SU-DHL-6 (cell line): ENCODE measurements around the gene EPHA4.

ENCODE experiments used
- H2AFZ ChIP-seq: fragments of 200-600 bp; sonication (generic); 2 replicates; pipeline ENCODE4 v1.6.1; 2014; ENCODE audit warnings: low read depth, mild to moderate bottlenecking, moderate library complexity, mixed read lengths, antibody characterized with exemption, low read length; ENCODE audit not compliant: severe bottlenecking
- H3F3A ChIP-seq: fragments of 200-600 bp; shearing (Covaris generic); 2 replicates; pipeline ENCODE4 v1.6.0; 2016; ENCODE audit warnings: antibody characterized with exemption, mild to moderate bottlenecking; ENCODE audit not compliant: insufficient read depth
- H3K27ac ChIP-seq: fragments of 200-600 bp; sonication (generic); 2 replicates; pipeline ENCODE4 v1.5.1; 2016; ENCODE audit warnings: low read depth, mild to moderate bottlenecking, low read length, moderate library complexity, mixed read lengths
- H3K27me3 ChIP-seq: fragments of 200-600 bp; sonication (generic), shearing (Covaris generic); 2 replicates; pipeline ENCODE4 v1.6.0; 2014; ENCODE audit warnings: mild to moderate bottlenecking, low read length
- H3K36me3 ChIP-seq: fragments of 200-600 bp; sonication (generic); 2 replicates; pipeline ENCODE4 v1.6.1; 2014; ENCODE audit warnings: mild to moderate bottlenecking, low read length, mixed read lengths
- H3K4me2 ChIP-seq: fragments of 300-600, 200-600 bp; shearing (Covaris generic), sonication (generic); 2 replicates; pipeline ENCODE4 v1.6.0; 2014; ENCODE audit warnings: low read length, low read depth, mild to moderate bottlenecking; ENCODE audit not compliant: poor library complexity, severe bottlenecking
- H3K4me3 ChIP-seq: fragments of 200-600 bp; sonication (generic); 2 replicates; pipeline ENCODE4 v1.5.1; 2014; ENCODE audit warnings: antibody characterized with exemption, low read length, mild to moderate bottlenecking, mixed read lengths; ENCODE audit not compliant: insufficient read depth, poor library complexity, severe bottlenecking
- H3K79me2 ChIP-seq: fragments of 200-600 bp; sonication (generic); 2 replicates; pipeline ENCODE4 v1.6.1; 2014; ENCODE audit warnings: mild to moderate bottlenecking, low read length, moderate library complexity; ENCODE audit not compliant: insufficient read depth
- H3K9ac ChIP-seq: fragments of 200-600 bp; sonication (generic); 2 replicates; pipeline ENCODE4 v1.7.0; 2014; ENCODE audit warnings: mild to moderate bottlenecking, low read length
- H3K9me2 ChIP-seq: fragments of 200-600 bp; sonication (generic); replicated peaks from 2 replicates; pipeline ENCODE4 v1.6.1; 2014; ENCODE audit warnings: low read length; ENCODE audit not compliant: insufficient read depth
- H3K9me3 ChIP-seq: fragments of 200-600 bp; sonication (generic); 2 replicates; pipeline ENCODE4 v1.6.1; 2014; ENCODE audit warnings: low read length, mixed read lengths; ENCODE audit not compliant: insufficient read depth
- H4K20me1 ChIP-seq: fragments of 200-600 bp; sonication (generic); 2 replicates; pipeline ENCODE4 v1.6.1; 2014; ENCODE audit warnings: low read depth, mild to moderate bottlenecking, antibody characterized with exemption, low read length, moderate library complexity, mixed read lengths
- EZH2phosphoT487 ChIP-seq: fragments of 200-600 bp; sonication (generic), shearing (Covaris generic); conservative IDR thresholded peaks from 2 replicates; pipeline ENCODE4 v1.6.1; 2018; ENCODE audit warnings: mild to moderate bottlenecking, antibody characterized with exemption, low read length, moderate library complexity, mixed read lengths
- TF ChIP-seq, protein P1 (sequence below): fragments of 200-600 bp; sonication (generic); IDR thresholded peaks from one replicate; pipeline ENCODE4 v1.5.1; 2017; ENCODE audit warnings: antibody characterized with exemption, mild to moderate bottlenecking, low read length, moderate library complexity; ENCODE audit not compliant: insufficient read depth, poor library complexity, severe bottlenecking

The EPHA4 gene

GRCh38 chr2:221381928-221382488 is 190.1 kb downstream of the EPHA4 start:
- Histone ChIP-seq H3K4me3 (no peak overlapping the region), H3K36me3 (no peaks in the 10 kb centered on the region), H3K27me3 (no peaks in the 10 kb centered on the region), H3K9ac (no peak overlapping the region), H3K27ac (no peak overlapping the region), H4K20me1 (no peaks in the 10 kb centered on the region), H3K9me3 (no peaks in the 10 kb centered on the region), H3K4me2 (no peak overlapping the region), H3K79me2 (no peaks in the 10 kb centered on the region), H3F3A (no peaks in the 10 kb centered on the region), H2AFZ (no peak overlapping the region), H3K9me2 (no peaks in the 10 kb centered on the region)
- TF ChIP-seq, protein P1, sequence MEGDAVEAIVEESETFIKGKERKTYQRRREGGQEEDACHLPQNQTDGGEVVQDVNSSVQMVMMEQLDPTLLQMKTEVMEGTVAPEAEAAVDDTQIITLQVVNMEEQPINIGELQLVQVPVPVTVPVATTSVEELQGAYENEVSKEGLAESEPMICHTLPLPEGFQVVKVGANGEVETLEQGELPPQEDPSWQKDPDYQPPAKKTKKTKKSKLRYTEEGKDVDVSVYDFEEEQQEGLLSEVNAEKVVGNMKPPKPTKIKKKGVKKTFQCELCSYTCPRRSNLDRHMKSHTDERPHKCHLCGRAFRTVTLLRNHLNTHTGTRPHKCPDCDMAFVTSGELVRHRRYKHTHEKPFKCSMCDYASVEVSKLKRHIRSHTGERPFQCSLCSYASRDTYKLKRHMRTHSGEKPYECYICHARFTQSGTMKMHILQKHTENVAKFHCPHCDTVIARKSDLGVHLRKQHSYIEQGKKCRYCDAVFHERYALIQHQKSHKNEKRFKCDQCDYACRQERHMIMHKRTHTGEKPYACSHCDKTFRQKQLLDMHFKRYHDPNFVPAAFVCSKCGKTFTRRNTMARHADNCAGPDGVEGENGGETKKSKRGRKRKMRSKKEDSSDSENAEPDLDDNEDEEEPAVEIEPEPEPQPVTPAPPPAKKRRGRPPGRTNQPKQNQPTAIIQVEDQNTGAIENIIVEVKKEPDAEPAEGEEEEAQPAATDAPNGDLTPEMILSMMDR: no peak
- TF ChIP-seq EZH2phosphoT487: no peak

GRCh38 chr2:221380686-221381085 is 191.4 kb downstream of the EPHA4 start:
- no peak for TF ChIP-seq EZH2phosphoT487
- TF ChIP-seq, protein P1: no peak
- Histone ChIP-seq H3K4me3 (no peak overlapping the region), H2AFZ (no peak overlapping the region), H3K36me3 (no peaks in the 10 kb centered on the region), H3K9me2 (no peaks in the 10 kb centered on the region), H3K27me3 (no peaks in the 10 kb centered on the region), H3K79me2 (no peaks in the 10 kb centered on the region), H3K4me2 (no peak overlapping the region), H3K9ac (no peak overlapping the region), H3F3A (no peaks in the 10 kb centered on the region), H3K27ac (no peak overlapping the region), H4K20me1 (no peaks in the 10 kb centered on the region), H3K9me3 (no peaks in the 10 kb centered on the region)

GRCh38 chr2:221380062-221380461 is 192.0 kb downstream of the EPHA4 start:
- H3K27ac ChIP-seq: no peak overlapping the region
- no peaks in the 10 kb centered on the region for H3F3A ChIP-seq
- no peak overlapping the region for H3K9ac ChIP-seq
- no peaks in the 10 kb centered on the region for H4K20me1 ChIP-seq
- H2AFZ ChIP-seq: no peak overlapping the region
- no peak overlapping the region for H3K4me2 ChIP-seq
- no peaks in the 10 kb centered on the region for H3K79me2 ChIP-seq
- no peaks in the 10 kb centered on the region for H3K27me3 ChIP-seq
- no peaks in the 10 kb centered on the region for H3K9me3 ChIP-seq
- no peaks in the 10 kb centered on the region for H3K9me2 ChIP-seq
- TF ChIP-seq, protein P1: no peak
- TF ChIP-seq EZH2phosphoT487: no peak
- H3K36me3 ChIP-seq: no peaks in the 10 kb centered on the region
- no peak overlapping the region for H3K4me3 ChIP-seq
